Activated CD8-positive, alpha-beta memory T cell treated with anti-CD3 and anti-CD28 coated beads, Interleukin-2, amount 50 U/mL, for 48 hours (primary cell): Measurements from ENCODE around the gene GRB10.
"Not testable (repeated sequence)": the region's sequence is repeated elsewhere in the genome, so short reads cannot be mapped to it uniquely, and the experiment has no call there.

Source experiments
- DNase-seq: peaks from one replicate; pipeline ENCODE4 v3.0.0-alpha.2; 2020

The GRB10 gene

DNA sequence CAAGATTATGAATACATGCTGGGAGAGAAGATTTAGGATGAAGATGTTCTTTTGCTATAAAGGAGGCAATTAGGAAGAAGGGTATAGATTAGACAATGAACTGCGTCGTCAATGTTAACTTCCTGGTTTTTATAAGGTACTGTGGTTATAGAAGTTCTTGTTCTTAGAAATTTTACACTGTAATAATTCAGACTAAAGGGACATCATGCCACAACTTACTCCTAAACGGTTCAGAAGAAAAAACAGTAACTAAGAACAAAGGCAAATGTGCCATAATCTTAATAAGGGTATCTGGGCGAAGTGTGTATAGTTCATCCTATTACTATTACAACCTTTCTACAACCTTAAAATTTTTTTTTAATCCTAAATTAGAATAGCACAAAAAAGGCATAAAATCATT lies 186.2 kb downstream of the GRB10 start:
- no peak for DNase-seq

DNA sequence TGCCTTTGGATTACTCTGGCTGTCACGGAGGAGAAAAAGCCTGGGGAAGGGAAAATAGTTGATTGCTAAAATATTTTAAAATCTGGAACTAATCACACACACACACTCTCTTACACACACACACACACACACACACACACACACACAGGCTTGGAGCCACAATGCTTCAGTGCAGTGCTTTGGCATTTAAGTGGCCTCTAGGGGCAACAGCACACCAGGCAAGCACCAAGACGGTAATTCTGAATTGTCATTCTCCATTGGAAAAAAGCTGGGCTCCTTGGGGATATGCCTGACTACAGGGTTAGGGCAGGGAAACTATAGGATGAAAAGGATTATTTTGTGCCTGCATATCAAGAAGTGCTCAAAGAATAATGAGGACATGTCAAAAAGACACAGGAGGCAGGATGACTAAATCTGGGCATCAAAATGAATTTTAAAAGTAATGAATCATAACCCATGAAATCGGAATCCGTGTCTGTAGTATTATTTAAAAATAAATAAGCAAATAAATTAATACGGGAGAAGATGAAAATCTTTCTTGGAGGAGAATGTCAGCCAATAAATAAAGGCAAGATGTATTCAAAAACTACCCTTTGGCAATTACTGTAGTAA lies 187.1 kb downstream of the GRB10 start:
- DNase-seq = no peak

DNA sequence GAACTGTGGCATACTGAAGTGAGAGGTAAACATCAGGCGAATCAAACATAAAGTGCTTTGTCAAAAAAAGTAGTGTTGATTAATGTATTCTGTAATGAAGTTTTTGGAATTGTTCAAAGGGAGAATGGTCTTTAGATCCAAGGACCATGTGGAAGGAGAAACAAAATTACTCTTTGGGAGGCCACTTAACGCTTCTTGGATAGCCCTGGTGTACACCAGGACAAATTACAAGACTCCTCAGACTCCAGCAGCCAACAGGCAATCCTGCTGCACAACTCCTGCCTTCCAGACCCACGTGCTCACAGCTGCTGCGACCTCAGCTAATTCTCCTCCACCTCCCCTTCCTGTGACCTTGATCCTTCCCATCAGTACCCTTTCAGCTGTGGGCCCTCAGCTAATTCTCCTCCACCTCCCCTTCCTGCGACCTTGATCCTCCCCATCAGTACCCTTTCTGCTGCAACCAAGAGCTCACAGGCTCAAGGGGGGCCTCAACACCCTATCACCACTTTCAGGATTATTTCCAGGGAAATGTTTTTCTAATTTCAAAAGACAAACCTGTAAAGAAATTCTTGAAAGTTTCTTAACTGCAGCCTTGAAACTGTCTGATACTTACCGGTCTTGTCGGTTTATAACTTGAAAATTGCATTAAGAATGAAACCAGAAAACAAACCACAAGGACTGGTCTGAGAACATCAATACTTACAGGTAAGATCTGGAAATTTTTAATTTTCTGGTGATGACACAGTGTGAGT lies 187.8 kb downstream of the GRB10 start:
- no peak for DNase-seq

DNA sequence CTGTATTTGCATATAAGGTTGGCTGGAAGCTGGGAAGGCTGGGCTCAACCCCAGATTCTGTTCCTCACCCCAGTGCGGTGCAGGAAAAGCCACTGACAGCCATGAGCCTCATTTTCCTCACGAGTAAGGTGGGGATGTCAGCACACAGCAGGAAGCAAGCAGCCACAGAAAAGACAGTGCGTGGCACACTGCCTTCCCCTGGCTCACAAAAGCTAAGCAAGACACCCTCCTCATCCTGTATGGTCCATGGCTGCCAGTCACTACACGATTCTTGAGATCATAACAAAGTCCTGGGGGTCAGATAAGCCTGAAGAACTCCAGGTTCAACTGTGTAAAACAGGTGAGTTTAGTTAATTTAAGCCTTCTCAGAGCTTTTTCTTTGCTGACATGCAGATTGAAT lies 188.6 kb downstream of the GRB10 start:
- DNase-seq = no peak

DNA sequence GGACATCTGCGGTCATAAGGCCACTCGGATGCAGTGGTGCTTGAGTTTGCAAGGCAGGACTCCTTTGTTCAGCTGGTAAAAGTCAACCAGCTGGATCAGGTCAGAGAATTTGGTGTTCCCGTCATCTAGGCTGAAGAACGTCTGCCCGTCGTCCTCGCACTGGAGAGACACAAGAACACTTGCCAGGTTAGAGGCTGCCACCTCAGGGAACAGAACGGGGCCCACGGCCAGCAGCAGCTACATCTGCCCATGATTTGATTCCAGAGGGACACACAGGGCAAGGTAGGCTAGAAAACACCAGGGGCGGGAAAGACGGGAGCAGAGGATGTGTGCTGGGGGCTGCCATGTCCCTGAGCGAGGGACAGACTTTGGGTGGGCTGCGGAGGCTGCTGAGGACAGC lies 189.8 kb downstream of the GRB10 start:
- DNase-seq = no peak

DNA sequence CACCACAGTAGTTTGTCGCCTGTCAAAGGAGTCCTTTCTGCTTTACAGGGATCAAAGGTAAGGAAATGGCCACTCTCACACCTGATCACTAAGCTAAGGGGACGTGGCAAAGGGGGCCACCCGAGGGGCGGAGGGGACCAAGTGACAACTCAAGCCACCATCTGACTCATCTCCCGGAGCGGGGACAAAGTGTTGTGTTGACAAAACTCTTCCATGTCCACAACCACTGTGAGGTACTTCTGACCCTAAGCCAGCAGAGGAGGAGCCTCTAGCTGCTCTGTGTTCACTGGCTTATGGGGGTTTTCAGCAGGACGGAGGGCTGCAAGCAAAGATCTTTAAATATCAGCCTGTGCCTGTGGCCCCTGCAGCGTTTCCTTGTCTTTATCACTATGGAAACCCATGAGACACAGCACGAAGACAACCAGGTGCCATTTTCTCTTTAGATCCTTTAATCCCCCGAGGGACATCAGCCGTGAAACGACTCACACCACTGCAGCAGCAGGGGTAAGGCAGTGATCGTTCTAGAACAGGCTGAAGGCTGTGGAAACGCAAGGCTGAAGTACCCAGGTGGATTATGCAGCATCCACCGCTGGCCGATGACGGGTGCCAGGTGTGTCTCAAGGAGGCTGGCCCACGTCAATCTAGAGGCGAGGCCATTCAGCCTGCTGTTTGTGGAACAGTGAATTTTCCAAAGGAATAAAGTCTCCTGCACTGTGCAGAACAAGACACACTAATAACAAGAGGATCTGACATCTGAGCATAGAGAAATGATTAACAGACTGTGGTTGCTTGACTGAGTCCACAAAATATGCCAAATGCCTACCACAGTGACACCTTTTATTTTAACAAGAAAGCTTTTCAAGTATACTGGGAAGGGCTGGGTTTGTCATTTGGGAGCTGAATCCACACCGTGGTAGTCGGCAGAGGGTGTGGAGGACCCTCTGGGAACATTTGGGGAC lies 190.9 kb downstream of the GRB10 start:
- no peak for DNase-seq

DNA sequence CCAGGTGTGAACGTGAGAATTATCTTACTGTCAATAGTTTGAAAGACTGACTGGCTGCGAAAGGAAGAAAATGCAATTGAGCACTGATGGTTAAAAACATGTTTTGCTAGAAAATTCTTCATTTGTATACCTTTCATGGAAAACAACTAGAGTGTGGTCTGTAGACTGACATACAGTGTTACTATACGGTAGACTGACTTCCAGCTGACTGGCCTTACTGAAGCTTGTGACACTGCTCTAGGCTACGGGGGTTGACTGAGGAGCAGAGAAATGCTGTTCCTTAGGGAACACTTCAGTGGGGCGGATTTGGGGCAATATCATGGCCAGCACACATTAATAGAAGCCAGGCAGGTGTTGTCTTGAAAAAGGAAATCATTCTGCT lies 191.6 kb downstream of the GRB10 start:
- no peak for DNase-seq

DNA sequence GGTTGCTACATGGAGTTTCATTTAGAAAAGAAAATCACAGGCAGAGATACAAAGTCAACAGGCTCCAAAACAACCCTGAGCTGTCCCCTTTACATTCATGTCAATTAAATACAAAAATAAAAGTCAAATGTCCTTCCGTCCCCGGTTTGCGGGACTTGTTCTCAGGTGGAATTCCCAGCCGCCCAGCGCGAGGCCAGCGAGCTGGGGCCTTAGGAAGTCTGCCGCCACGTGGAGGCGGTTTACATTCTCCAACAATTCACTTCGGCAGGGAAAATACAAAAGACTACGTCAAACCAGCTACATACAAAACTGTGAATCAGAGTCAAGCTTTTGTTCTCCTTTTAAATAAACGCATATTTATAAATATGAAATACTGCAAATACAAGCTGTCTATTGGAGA lies 192.2 kb downstream of the GRB10 start:
- no peak for DNase-seq

DNA sequence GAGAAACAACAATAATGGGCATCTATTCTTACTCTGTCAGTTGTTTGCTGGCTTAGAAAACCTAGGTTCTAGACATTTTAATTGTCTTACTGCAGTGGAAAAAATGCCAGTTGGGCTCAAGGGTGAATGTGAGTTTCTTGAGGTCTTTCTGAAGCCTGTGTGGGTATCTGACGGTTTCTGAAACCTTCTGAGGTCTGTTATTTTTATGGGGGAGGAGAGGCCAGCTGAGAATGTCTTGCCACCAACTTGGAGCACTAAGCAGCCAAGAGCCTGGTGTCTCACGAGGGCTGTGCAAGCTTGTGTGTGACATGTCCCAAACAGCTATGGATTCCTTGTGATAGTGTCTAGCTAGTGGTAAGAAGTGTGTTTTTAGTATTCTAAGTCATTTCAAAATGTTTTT lies 193.3 kb downstream of the GRB10 start:
- DNase-seq = no peak

DNA sequence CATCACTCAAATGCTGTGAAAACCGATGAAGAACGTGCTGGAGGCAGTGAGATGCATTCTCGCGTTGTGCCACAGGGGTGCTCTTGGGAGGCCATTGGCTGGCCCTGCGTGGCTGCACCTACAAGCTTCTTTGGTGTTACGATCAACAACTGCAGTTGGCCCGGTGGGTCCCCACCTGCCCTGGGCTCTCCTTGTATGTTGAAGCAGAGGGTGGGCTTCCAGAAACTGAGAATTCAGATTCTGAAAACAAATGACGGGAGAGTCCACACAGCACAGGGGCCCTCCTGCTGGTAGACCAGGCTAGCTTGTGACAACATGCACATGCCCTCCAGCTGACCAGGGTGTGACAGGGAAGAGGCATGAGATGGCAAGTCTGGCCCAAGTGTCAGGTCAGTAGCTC lies 193.8 kb downstream of the GRB10 start:
- no peak for DNase-seq

DNA sequence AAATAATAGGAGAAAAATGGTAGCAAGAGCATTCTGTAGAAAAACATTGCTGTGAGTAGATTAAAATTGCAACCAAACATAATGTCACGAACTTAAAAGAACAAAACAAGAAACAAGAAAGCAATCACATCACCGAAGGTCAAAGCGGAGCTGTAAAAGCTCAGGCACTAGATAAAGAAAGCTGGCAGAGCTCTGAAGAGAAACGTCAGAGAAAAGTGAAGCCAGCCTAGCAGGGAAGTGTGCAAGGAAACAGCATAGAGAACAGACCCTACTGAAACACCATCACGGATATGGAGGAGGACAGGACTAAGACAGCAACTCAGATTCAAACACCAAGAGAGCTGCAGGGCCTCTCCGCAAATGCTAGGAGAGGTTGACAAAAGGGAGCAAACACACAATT lies 195.0 kb downstream of the GRB10 start:
- no peak for DNase-seq

DNA sequence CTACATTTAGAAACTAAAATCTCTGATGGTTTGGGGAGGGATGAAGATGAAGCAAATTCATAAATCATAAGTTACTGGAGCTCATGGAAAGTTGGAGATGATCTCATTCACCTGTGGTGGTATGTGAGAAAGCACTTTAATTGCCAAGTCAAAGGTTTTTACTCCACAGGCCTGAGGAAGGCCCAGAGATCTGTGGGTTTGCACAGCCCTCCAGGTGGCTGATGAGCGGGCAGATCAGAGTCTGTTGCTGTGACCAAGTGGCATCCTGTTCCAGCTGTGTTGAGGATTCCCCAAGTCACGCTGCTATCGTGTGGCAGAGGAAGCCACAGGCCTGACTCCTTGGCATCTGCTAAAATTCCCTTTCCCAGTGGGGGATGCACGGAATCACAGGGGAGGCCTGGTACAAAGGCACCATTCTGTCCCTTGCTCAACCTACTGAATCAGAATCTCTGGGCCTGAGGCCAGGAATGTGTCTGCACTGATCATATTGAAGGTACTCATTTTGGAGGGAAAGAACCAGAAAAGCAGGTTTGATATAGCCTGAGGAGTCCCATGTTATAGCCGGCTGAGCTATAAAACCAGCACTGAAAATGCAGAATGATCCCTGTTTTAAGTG lies 197.8 kb downstream of the GRB10 start:
- DNase-seq = no peak

DNA sequence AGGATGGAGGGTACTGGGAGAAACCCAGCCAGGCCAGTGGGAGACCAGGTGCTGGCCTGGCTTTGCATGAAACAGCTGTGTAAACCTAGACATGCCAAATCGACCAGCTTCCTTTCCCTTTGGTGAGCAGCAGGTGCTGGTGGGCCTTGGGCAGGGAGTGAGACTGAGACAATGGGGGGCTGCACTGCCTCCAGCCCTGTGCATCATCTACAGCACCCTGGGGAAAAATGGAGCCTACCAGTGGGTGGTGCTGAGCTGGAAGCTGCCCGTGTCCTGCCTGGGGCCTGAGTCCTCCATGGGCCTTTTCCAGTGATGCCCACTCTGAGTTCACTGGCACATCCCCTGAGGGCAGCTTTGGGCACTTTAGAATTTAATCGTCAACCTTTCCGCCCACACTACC lies 198.3 kb downstream of the GRB10 start:
- no peak for DNase-seq

DNA sequence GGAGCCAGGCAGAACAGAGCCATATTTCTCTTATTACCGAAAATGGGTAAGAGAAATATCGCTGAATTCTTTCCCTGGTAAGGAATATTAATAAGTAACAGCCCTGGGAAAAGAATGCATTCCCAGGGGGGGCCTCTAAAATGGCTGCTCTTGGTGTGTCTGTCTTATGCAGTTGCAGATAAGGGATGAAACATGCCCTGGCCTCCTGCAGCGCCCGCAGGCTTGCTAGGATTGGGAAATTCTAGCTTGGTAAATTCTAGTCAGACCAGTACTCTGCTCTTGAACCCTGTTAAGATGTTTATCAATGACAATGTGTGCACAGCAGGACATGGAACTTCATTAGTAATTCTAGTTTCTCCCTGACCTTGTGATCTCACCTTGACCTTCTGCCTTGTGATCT lies 199.4 kb downstream of the GRB10 start:
- not testable (repeated sequence) for DNase-seq

DNA sequence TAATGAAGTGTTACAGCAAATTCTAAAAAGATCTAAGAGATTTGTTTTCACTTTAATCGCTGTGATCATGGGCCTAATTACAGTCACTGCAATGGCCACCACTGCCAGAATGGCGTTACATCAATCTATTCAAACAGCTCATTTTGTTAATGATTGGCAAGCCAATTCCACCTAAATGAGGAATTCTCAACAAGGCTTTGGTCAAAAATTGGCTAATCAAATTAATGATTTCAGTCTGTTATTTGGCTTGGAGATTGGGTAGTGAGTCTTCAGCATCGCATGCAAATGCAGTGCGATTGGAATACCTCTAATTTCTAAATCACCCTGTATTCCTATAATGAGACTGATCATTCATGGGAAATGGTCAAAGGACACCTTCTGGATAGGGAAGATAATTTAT lies 200.4 kb downstream of the GRB10 start:
- DNase-seq = not testable (repeated sequence)

DNA sequence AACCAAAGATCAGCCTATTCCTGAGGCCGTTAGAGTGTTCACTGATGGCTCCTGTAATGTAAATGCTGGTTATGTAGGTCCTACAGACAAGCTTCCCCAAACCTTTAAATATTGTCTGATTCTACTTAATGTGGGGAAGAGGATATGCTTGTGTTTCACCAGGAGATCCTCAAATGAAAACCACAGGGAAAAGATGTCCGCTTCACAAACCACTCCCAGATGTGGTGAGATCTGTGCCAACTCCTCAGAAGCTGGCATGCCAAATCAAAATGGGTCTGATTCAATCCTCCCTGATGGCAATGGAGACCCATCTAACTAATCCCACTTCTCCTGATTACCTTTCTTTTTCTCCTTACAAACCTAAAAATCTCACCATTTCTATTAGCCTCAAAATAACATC lies 202.0 kb downstream of the GRB10 start:
- not testable (repeated sequence) for DNase-seq

DNA sequence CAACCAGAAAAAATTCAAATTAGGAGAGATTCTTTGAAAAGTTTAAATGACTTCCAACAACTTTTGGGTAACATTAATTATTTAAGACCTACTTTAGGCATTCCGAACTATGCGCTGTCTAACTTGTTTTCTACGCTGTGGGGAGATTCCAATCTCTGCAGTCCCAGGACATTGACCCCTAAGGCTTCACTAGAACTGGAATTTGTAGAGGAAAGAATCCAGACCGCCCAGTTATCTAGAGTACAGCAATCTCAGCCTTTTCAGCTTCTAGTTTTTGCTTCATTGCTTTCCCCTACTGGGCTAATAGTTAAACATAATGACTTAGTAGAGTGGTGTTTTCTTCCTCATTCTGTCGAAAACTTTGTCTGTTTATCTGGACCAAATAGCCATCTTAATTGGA lies 202.6 kb downstream of the GRB10 start:
- DNase-seq = no peak

DNA sequence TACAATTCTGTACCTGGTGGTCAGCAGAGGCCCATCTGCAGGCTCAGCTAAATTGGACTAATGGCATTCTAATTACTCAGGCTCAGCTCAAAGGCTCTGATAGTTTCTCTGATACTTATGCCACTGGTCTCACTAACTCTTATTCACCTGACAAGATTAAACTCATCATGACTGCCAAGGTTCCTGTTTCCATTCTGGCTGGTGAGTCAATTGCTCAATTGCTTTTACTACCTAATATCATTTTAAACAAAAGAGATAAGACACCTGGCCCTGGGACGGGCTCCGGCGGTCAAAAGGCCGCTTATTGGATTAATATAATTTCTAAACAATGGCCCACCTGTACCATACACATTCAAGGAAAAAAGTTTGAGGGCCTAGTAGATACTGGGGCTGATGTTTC lies 204.6 kb downstream of the GRB10 start:
- not testable (repeated sequence) for DNase-seq

DNA sequence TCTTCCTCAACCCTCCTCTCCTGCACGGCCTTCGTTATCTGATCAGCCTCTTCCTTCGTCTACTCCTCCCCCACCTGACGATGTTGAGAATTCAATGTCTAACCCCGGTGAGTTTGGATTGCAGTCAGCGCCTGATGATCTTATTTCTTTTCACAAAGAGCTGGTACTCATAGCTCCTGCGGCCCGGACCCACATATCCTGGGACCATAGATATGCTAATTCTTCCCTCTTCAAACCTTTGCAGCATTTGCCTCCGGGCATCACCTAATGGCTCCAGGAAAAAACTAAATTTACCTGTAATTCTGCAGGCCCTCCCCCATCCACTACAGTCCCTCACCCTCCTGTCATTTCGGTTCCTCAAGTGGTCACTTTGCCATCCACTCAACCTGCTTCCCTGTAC lies 205.1 kb downstream of the GRB10 start:
- DNase-seq = no peak

DNA sequence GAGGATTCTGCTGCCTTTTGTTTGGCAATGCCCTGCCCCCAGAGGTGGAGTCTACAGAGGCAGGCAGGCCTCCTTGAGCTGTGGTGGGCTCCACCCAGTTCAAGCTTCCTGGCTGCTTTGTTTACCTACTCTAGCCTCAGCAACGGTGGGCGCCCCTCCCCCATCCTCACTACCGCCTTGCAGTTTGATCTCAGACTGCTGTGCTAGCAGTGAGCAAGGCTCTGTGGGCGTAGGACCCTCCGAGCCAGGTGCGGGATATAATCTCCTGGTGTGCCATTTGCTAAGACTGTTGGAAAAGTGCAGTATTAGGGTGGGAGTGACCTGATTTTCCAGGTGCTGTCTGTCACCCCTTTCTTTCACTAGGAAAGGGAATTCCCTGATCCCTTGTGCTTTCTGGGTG lies 206.3 kb downstream of the GRB10 start:
- DNase-seq = not testable (repeated sequence)

DNA sequence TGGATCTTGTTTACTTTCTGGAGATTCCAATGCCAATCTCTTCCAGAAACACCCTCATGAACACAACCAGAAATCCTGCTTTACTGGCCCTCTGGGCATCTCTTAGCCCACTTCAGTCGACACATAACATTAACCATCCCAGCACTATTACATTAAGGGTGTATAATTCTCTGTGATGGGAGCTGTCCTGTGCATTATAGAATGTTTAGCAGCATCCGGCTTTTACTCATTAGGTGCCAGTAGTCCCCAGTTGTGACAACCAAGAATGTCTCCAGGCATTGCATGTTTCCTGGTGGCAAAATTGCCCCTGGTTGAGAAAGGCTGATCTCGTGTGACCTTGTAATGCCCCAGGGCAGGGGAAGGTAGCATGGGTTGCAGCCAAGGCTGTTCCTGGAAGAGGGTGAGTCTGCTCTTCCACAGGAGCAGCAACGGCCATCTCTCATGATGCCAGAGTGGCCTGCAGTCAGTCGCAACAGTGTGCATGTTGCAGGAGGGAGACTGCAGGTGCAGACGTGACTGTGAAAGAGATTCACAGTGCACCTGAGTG lies 214.9 kb downstream of the GRB10 start:
- DNase-seq = no peak

DNA sequence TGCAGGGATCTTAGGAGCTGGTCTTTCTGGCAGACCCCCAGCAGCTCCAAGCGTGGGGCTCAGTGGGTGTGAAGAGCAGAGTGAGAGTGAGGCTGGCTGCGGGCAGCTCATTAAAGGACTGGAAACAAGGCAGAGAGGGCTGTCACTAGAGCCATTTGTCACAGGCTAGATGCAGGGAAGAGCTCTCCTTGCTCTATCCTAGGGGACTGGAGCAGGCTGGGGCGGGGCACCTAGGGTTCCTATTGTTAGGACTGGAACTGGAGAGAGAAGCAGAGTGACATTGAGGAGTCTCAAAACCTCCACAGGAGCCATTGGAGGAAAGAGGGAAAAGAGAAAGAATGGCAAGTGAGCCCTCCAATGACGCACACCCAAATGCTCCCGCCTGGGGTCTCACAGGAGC lies 216.7 kb downstream of the GRB10 start:
- DNase-seq = no peak

DNA sequence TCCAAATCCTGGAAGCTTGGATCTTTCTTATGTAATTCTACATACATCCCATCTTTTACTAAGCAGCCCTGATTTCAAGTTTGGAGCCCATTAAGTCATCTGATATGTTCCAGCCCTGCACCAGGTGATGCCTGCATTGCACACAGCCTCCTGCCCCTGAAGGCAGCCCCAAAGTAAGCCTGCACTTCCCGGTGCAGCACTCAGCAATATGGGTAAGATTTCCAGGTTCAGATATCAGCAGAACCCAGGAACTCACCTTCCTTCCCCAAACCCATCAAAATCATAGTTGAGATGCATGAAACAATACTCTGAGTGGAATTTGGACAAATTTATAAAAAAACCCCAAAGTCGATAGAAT lies 217.2 kb downstream of the GRB10 start:
- DNase-seq = no peak
